Tibial nerve (tissue), 4 donors: ENCODE data around the gene SLCO2A1.

Experiments
- EP300 ChIP-seq, 2 donors: sonication (generic); formaldehyde crosslinking; IDR thresholded peaks; one replicate each; pipeline ENCODE4 v1.6.1; 2017; ENCODE audit warnings: antibody characterized with exemption in 2 of 2, mild to moderate bottlenecking in 1 of 2
- POLR2A ChIP-seq, 2 donors: fragments of 450-650 bp; IDR thresholded peaks; one replicate each; pipeline ENCODE4 v1.6.1; 2017; ENCODE audit warnings: antibody characterized with exemption in 2 of 2, mild to moderate bottlenecking in 2 of 2, moderate library complexity in 2 of 2
- TF ChIP-seq, protein P1 (sequence below), 5 experiments: fragments of 200-600 bp in 3 of 5; fragments of 450-650 bp in 2 of 5; sonication (generic) in 3 of 5; IDR thresholded peaks; one replicate each; pipeline ENCODE4 v1.5.1; 2016 to 2019; ENCODE audit warnings: antibody characterized with exemption in 5 of 5, mild to moderate bottlenecking in 3 of 5, moderate library complexity in 2 of 5

DNA sequence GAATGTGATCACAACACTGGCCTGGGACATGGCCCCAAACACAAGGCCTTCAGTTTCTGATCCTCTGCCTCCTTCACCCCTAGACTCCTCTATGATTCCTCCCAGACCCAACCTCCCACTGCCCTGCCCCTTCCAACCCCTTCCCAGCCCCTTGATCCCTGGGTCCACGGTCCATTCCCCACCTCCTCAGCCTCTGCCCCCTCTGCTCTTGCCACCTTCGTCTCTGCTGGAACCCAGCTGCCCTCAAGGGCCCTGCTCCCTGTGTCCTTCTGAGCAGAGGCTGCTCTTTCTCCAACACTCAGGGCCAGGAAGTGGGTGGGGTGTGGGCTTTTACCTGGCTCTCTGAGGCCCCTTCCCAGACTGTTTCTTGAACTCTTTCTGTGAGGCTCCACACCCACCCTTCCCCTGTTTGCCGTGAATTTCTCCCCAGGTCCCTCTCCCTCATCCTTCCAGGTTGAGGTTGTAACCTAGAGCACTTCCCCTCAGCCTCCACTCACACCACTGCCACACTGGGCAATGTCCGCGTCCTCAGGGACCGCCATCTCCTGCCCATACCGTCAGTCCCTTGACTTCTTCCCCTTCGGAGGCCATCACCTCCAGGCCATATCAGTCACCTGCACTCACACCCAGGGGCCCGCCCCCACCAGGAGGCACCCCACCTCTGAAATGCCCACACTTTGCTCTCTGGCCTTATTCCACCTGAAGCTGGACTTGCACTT, 18.7 kb upstream of the SLCO2A1 start:
- TF ChIP-seq, protein P1, sequence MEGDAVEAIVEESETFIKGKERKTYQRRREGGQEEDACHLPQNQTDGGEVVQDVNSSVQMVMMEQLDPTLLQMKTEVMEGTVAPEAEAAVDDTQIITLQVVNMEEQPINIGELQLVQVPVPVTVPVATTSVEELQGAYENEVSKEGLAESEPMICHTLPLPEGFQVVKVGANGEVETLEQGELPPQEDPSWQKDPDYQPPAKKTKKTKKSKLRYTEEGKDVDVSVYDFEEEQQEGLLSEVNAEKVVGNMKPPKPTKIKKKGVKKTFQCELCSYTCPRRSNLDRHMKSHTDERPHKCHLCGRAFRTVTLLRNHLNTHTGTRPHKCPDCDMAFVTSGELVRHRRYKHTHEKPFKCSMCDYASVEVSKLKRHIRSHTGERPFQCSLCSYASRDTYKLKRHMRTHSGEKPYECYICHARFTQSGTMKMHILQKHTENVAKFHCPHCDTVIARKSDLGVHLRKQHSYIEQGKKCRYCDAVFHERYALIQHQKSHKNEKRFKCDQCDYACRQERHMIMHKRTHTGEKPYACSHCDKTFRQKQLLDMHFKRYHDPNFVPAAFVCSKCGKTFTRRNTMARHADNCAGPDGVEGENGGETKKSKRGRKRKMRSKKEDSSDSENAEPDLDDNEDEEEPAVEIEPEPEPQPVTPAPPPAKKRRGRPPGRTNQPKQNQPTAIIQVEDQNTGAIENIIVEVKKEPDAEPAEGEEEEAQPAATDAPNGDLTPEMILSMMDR (IDR thresholded peaks at IDR 0.05) = no peak
- TF ChIP-seq POLR2A (IDR thresholded peaks at IDR 0.05) (no peak), EP300 (IDR thresholded peaks at IDR 0.05) (no peak)
